GM19193 (cell line): ENCODE results near the gene SPATS2.

Experiments used
- POLR2A ChIP-seq: IDR thresholded peaks from 4 replicates; pipeline ENCODE4 v1.6.1; 2011; ENCODE audit not compliant: insufficient read depth, insufficient read length; ENCODE audit errors: extremely low read depth

The SPATS2 gene

GRCh38 chr12:49560695-49561094 is 193.4 kb downstream of the SPATS2 start:
- TF ChIP-seq POLR2A: no peak

- TF ChIP-seq POLR2A: no peak
Measured at GRCh38 chr12:49562233-49562632, 195.0 kb downstream of the SPATS2 start.

- TF ChIP-seq POLR2A: no peak
Measured at GRCh38 chr12:49562831-49563230, 195.6 kb downstream of the SPATS2 start.

- TF ChIP-seq POLR2A: no peak
Measured at GRCh38 chr12:49563951-49564685, 196.9 kb downstream of the SPATS2 start.

GRCh38 chr12:49564686-49565405 is 197.6 kb downstream of the SPATS2 start:
- TF ChIP-seq POLR2A: peak; percentile 20

GRCh38 chr12:49565406-49566265 is 198.4 kb downstream of the SPATS2 start:
- no peak for TF ChIP-seq POLR2A

GRCh38 chr12:49566361-49566760 is 199.1 kb downstream of the SPATS2 start:
- no peak for TF ChIP-seq POLR2A

- no peak for TF ChIP-seq POLR2A
Measured at GRCh38 chr12:49567302-49567610, 200.0 kb downstream of the SPATS2 start.

- peak; percentile 99 for TF ChIP-seq POLR2A
Measured at GRCh38 chr12:49567611-49568441, 200.6 kb downstream of the SPATS2 start, which contains the start of gene MCRS1. MCRS1 (minus strand) TSS chr12:49568142; CDS start chr12:49566731, 1,411 bp downstream.

GRCh38 chr12:49568442-49569162 is 201.3 kb downstream of the SPATS2 start:
- TF ChIP-seq POLR2A: no peak
